ENCODE data around the gene EXD3.
"Not testable (repeated sequence)": the region's sequence is repeated elsewhere in the genome, so short reads cannot be mapped to it uniquely, and the experiment has no call there.

The EXD3 gene

GRCh38 chr9:137354845-137355760, 67.9 kb downstream of the EXD3 start:
- in situ Hi-C loops (cut with MboI; ENCODE audit: low pct_unique_long_range_greater_than_20kb, low sequenced_read_pairs): no loop called here
- DNase-seq: no peak

GRCh38 chr9:137354153-137354844, 68.7 kb downstream of the EXD3 start:
- in situ Hi-C loops (cut with MboI; ENCODE audit: low pct_unique_long_range_greater_than_20kb, low sequenced_read_pairs): no loop called here
- no peak for DNase-seq

- no peak for DNase-seq
- in situ Hi-C loops (cut with MboI; ENCODE audit: low pct_unique_long_range_greater_than_20kb, low sequenced_read_pairs): no loop called here
Observed at GRCh38 chr9:137353223-137354152, 69.5 kb downstream of the EXD3 start.

- in situ Hi-C loops (cut with MboI; ENCODE audit: low pct_unique_long_range_greater_than_20kb, low sequenced_read_pairs): no loop called here
- DNase-seq: no peak
Observed at GRCh38 chr9:137352511-137353222, 70.3 kb downstream of the EXD3 start.

- no peak for DNase-seq
- in situ Hi-C loops (cut with MboI; ENCODE audit: low pct_unique_long_range_greater_than_20kb, low sequenced_read_pairs): no loop called here
Observed at GRCh38 chr9:137351781-137352501, 71.0 kb downstream of the EXD3 start.

- DNase-seq: no peak
- in situ Hi-C loops (cut with MboI; ENCODE audit: low pct_unique_long_range_greater_than_20kb, low sequenced_read_pairs): no loop called here
Observed at GRCh38 chr9:137350696-137351584, 72.0 kb downstream of the EXD3 start.

- DNase-seq: no peak
- in situ Hi-C loops (cut with MboI; ENCODE audit: low pct_unique_long_range_greater_than_20kb, low sequenced_read_pairs): no loop called here
Observed at GRCh38 chr9:137349471-137350033, 73.4 kb downstream of the EXD3 start.

- in situ Hi-C loops (cut with MboI; ENCODE audit: low pct_unique_long_range_greater_than_20kb, low sequenced_read_pairs): no loop called here
- DNase-seq: no peak
Observed at GRCh38 chr9:137348769-137349470, 74.0 kb downstream of the EXD3 start.

- in situ Hi-C loops (cut with MboI; ENCODE audit: low pct_unique_long_range_greater_than_20kb, low sequenced_read_pairs): no loop called here
- no peak for DNase-seq
Observed at GRCh38 chr9:137347928-137348327, 75.0 kb downstream of the EXD3 start.

- in situ Hi-C loops (cut with MboI; ENCODE audit: low pct_unique_long_range_greater_than_20kb, low sequenced_read_pairs): no loop called here
- DNase-seq: no peak
Observed at GRCh38 chr9:137342482-137342881, 80.5 kb downstream of the EXD3 start.

GRCh38 chr9:137341227-137341626, 81.7 kb downstream of the EXD3 start:
- in situ Hi-C loops (cut with MboI; ENCODE audit: low pct_unique_long_range_greater_than_20kb, low sequenced_read_pairs): no loop called here
- no peak for DNase-seq

GRCh38 chr9:137339908-137340462, 83.0 kb downstream of the EXD3 start:
- DNase-seq; in situ Hi-C loops (cut with MboI; ENCODE audit: low pct_unique_long_range_greater_than_20kb, low sequenced_read_pairs): not testable (repeated sequence)

- no peak for DNase-seq
- in situ Hi-C loops (cut with MboI; ENCODE audit: low pct_unique_long_range_greater_than_20kb, low sequenced_read_pairs): no loop called here
Observed at GRCh38 chr9:137339045-137339907, 83.7 kb downstream of the EXD3 start.

GRCh38 chr9:137336735-137337134, 86.2 kb downstream of the EXD3 start:
- DNase-seq: no peak
- in situ Hi-C loops (cut with MboI; ENCODE audit: low pct_unique_long_range_greater_than_20kb, low sequenced_read_pairs): no loop called here

- DNase-seq: no peak
- in situ Hi-C loops (cut with MboI; ENCODE audit: low pct_unique_long_range_greater_than_20kb, low sequenced_read_pairs): no loop called here
Observed at GRCh38 chr9:137333016-137333671, 89.8 kb downstream of the EXD3 start.
